Kidney (tissue), 14 donors: ENCODE measurements around the gene SMAP1. TPM values are rescaled to one million over a fixed set of nuclear protein-coding genes. Genes with fewer than 3 reads are reported as not detected.

ENCODE experiments used
- DNase-seq, 5 donors: peaks; one replicate each; pipeline ENCODE4 v3.0.0-alpha.2; 2013 to 2020
- FAIRE-seq: peaks from 2 replicates; lab custom pipeline; 2012; peaks lifted over from hg19 to GRCh38; lab: Jason Lieb, UNC
- H3K27ac ChIP-seq, 2 donors: one replicate each; pipeline ENCODE4 v1.7.0; 2013; ENCODE audit warnings: low read depth in 2 of 2, low read length in 2 of 2, inconsistent platforms in 1 of 2
- H3K27me3 ChIP-seq: one replicate; pipeline ENCODE4 v1.7.1; 2013; ENCODE audit warnings: low read length, inconsistent platforms; ENCODE audit not compliant: control insufficient read depth, insufficient read depth
- H3K36me3 ChIP-seq, 3 donors: one replicate each; pipeline versions ENCODE4 v1.7.0 to v1.7.1; 2013; ENCODE audit warnings: low read length in 3 of 3, control low read depth in 1 of 3, inconsistent platforms in 1 of 3; ENCODE audit not compliant: insufficient read depth in 3 of 3, control insufficient read depth in 2 of 3
- H3K4me1 ChIP-seq, 3 donors: one replicate each; pipeline versions ENCODE4 v1.7.0 to v1.7.1; 2013; ENCODE audit warnings: low read length in 3 of 3, inconsistent platforms in 1 of 3, low read depth in 1 of 3; ENCODE audit not compliant: control insufficient read depth in 2 of 3, insufficient read depth in 2 of 3
- H3K4me3 ChIP-seq, 3 donors: one replicate each; pipeline versions ENCODE4 v1.7.0 to v1.8.1; 2013; ENCODE audit warnings: low read length in 3 of 3, control low read depth in 1 of 3, inconsistent platforms in 1 of 3
- H3K9ac ChIP-seq, 3 donors: one replicate each; pipeline versions ENCODE4 v1.7.0 to v1.7.1; 2013; ENCODE audit warnings: low read length in 3 of 3, control low read depth in 1 of 3, inconsistent platforms in 1 of 3
- H3K9me3 ChIP-seq, 3 donors: one replicate each; pipeline versions ENCODE4 v1.7.0 to v1.7.1; 2013; ENCODE audit warnings: low read length in 3 of 3, control low read depth in 1 of 3, inconsistent platforms in 1 of 3; ENCODE audit not compliant: control insufficient read depth in 2 of 3, insufficient read depth in 1 of 3
- CTCF ChIP-seq: IDR thresholded peaks from 3 replicates; pipeline ENCODE4 v1.5.1; 2012; ENCODE audit warnings: mild to moderate bottlenecking, moderate library complexity, borderline replicate concordance; ENCODE audit not compliant: insufficient read depth; ENCODE audit errors: extremely low read depth
- intact Hi-C: fragments of 100-400 bp; cut with DNase I; formaldehyde crosslinking; loops from one replicate; pipeline ENCODE4 v1.11.1; 2022
- polyA plus RNA-seq: library from polyadenylated mRNA; stranded (reverse); fragments of 350-450 nt; fragmentation: Illumina TruSeq; extraction: RNeasy Lipid Tissue Mini Kit (QIAGEN cat#74804); gene quantifications from one replicate; pipeline ENCODE4 v1.2.3, GENCODE V29; 2014; ENCODE audit warnings: low read depth, low replicate concordance; ENCODE audit not compliant: insufficient read depth
- total RNA-seq: library from RNA; stranded (reverse); fragmentation: NEBNext Ultra II Directional; extraction: Animal tissue kit (Norgen Biotek cat#: 25700); gene quantifications from one replicate; pipeline ENCODE4 v1.2.1, GENCODE V29; 2021
- donor health status: control.
- donor health status: control.
- donor health status: control.
- donor health status: control.
- donor health status: control.
- donor health status: DM: yes; HTN: yes; CAD: no.
- donor health status: Normal renal cell carcinoma (clear cell type).

SMAP1 gene
- total and polyA plus RNA-seq, 2 donors from 2014 or later = 17.7 to 19.4 TPM

- Histone ChIP-seq H3K36me3 (no peaks in the 10 kb centered on the region), H3K4me3 (no peak overlapping the region), H3K9ac (no peak overlapping the region), H3K4me1 (no peaks in the 10 kb centered on the region), H3K27ac (no peak overlapping the region), H3K27me3 (no peaks in the 10 kb centered on the region), H3K9me3 (no peaks in the 10 kb centered on the region)
- FAIRE-seq = no peak
- no peak for TF ChIP-seq CTCF
- intact Hi-C loops = loop anchor here (10.0 kb wide), 1 partner anchor 177 kb away; no protein-coding TSS in a partner anchor
- no peak for DNase-seq
Observed at GRCh38 chr6:70707893-70708292, 40.2 kb downstream of the SMAP1 start.

GRCh38 chr6:70708448-70708847, 40.8 kb downstream of the SMAP1 start:
- Histone ChIP-seq H3K27me3 (no peaks in the 10 kb centered on the region), H3K4me3 (no peak overlapping the region), H3K36me3 (no peaks in the 10 kb centered on the region), H3K9ac (no peak overlapping the region), H3K27ac (no peak overlapping the region), H3K9me3 (no peaks in the 10 kb centered on the region), H3K4me1 (no peaks in the 10 kb centered on the region)
- FAIRE-seq (no peak), DNase-seq (no peak)
- TF ChIP-seq CTCF = no peak
- intact Hi-C loops = loop anchor here (10.0 kb wide), 1 partner anchor 176 kb away; no protein-coding TSS in a partner anchor

- Histone ChIP-seq H3K4me3 (no peak overlapping the region), H3K9ac (no peak overlapping the region), H3K9me3 (peaks cover 0 to 12% (median 3%) of the 10 kb centered on the region in 3 donors), H3K4me1 (no peaks in the 10 kb centered on the region), H3K27ac (no peak overlapping the region), H3K36me3 (no peaks in the 10 kb centered on the region), H3K27me3 (no peaks in the 10 kb centered on the region)
- no peak for DNase-seq
- intact Hi-C loops = loop anchor here (10.0 kb wide), 1 partner anchor 175 kb away; no protein-coding TSS in a partner anchor
- no peak for TF ChIP-seq CTCF
- no peak for FAIRE-seq
Observed at GRCh38 chr6:70709826-70710225, 42.1 kb downstream of the SMAP1 start.
